Natural killer cell (primary cell): Measurements from ENCODE around the gene DNAH10. TPM values are rescaled to one million over a fixed set of nuclear protein-coding genes. Genes with fewer than 3 reads are reported as not detected.

Experiments used
- ATAC-seq, 3 donors: fragments of 150-1000 bp in 2 of 3; fragments of 200-7000 bp in 1 of 3; cut with Tn5 transposase; 1 replicate in 1 of 3; 2 replicates in 2 of 3; pipeline ENCODE4 v1.10.0; 2021; ENCODE audit warnings: mild to moderate bottlenecking in 2 of 3, moderate library complexity in 2 of 3
- DNase-seq, 2 donors: peaks; one replicate each; pipeline versions ENCODE4 v3.0.0 to v3.0.0-alpha.2; 2013 to 2021; ENCODE audit warnings: mixed read lengths in 1 of 2
- H3K27ac ChIP-seq: one replicate; pipeline ENCODE4 v1.5.1; 2013; ENCODE audit warnings: mild to moderate bottlenecking, low read length
- H3K27me3 ChIP-seq: one replicate; pipeline ENCODE4 v1.6.1; 2013; ENCODE audit warnings: low read length; ENCODE audit not compliant: control insufficient read depth, insufficient read depth
- H3K36me3 ChIP-seq: one replicate; pipeline ENCODE4 v1.6.1; 2013; ENCODE audit warnings: low read length; ENCODE audit not compliant: control insufficient read depth, insufficient read depth
- H3K4me1 ChIP-seq: one replicate; pipeline ENCODE4 v1.6.1; 2013; ENCODE audit warnings: low read length; ENCODE audit not compliant: control insufficient read depth, insufficient read depth
- H3K4me3 ChIP-seq: one replicate; pipeline ENCODE4 v1.5.1; 2013; ENCODE audit warnings: low read length
- H3K9me3 ChIP-seq: one replicate; pipeline ENCODE4 v1.6.1; 2013; ENCODE audit warnings: low read length; ENCODE audit not compliant: control insufficient read depth, insufficient read depth
- H3K27ac Mint-ChIP-seq, 2 donors: one replicate each; pipeline ENCODE4 v1.8.0; 2022; ENCODE audit warnings: mild to moderate bottlenecking in 2 of 2, mixed read lengths in 2 of 2, moderate library complexity in 1 of 2
- H3K27me3 Mint-ChIP-seq, 2 donors: one replicate each; pipeline ENCODE4 v1.8.0; 2022; ENCODE audit warnings: low read depth in 2 of 2, mixed read lengths in 2 of 2
- H3K36me3 Mint-ChIP-seq: one replicate; pipeline ENCODE4 v1.8.0; 2022; ENCODE audit warnings: mixed read lengths
- H3K4me1 Mint-ChIP-seq, 2 donors: one replicate each; pipeline ENCODE4 v1.8.0; 2022; ENCODE audit warnings: mixed read lengths in 2 of 2
- H3K4me3 Mint-ChIP-seq: one replicate; pipeline ENCODE4 v1.8.0; 2022; ENCODE audit warnings: mild to moderate bottlenecking, moderate library complexity, mixed read lengths
- H3K9me3 Mint-ChIP-seq, 2 donors: one replicate each; pipeline ENCODE4 v1.8.0; 2022; ENCODE audit warnings: mixed read lengths in 2 of 2
- WGBS: methylation state at CpG from one replicate; pipeline ENCODE4 v1.1.7; 2013; ENCODE audit warnings: missing lambda C conversion rate; ENCODE audit not compliant: insufficient coverage; 5-methylcytosine and 5-hydroxymethylcytosine counted together
- intact Hi-C: fragments of 100-400 bp; cut with micrococcal nuclease; formaldehyde crosslinking; loops from one replicate; pipeline ENCODE4 v1.14.2; 2022
- total RNA-seq, 4 donors: library from RNA; stranded (reverse); fragments of 120-200 nt in 1 of 4; gene quantifications; one replicate each; pipeline versions ENCODE4 v1.2.3 to v1.2.4, GENCODE V29; 2013 to 2022
- TF ChIP-seq, protein P1 (sequence below): fragments of 200-600 bp; IDR thresholded peaks from one replicate; pipeline ENCODE4 v1.8.0; 2022; ENCODE audit warnings: antibody characterized with exemption

Gene DNAH10
- total RNA-seq, 3 donors from 2014 or later (not counting 1 experiment from before 2014, with no cell fraction given): 0.43 to 1.7 (median 0.94) TPM

DNA sequence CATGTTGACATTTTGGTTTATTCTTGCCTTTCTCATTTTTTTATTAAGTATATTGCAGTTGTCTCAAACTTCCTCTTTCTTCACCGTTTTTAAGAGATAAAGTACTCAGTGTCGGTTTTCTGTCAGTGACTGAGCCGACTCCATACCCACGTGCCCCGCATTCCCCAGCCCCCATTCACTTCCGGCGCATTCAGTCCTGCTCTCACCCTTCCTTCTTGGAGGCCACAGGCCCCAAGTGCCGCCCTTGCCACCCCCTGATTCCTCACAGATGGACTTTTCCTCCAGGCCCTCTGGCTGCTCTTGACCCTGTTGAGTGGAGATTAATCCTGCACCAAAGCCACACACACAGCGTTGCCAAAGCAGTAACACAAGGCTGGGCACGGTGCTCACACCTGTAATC lies 19.1 kb upstream of the DNAH10 start:
- ATAC-seq (peak in 1 of 3 donors; percentile 30), DNase-seq (no peak)
- Mint-ChIP-seq H3K9me3 (no peaks in the 10 kb centered on the region), H3K36me3 (peaks cover 55% of the 10 kb centered on the region), H3K27ac (peak overlapping the region; percentile 89 to 96), H3K27me3 (no peaks in the 10 kb centered on the region), H3K4me3 (peak overlapping the region; percentile 88), H3K4me1 (peaks cover 17 to 19% of the 10 kb centered on the region in 2 donors)
- Histone ChIP-seq H3K4me3 (no peak overlapping the region), H3K9me3 (no peaks in the 10 kb centered on the region), H3K27me3 (no peaks in the 10 kb centered on the region), H3K36me3 (peaks cover 33% of the 10 kb centered on the region), H3K4me1 (peaks cover 21% of the 10 kb centered on the region), H3K27ac (peak overlapping the region; percentile 40)
- intact Hi-C loops: loop anchor here (2.0 kb wide), 1 partner anchor 30 kb away; the partner anchor contains the start of gene ATP6V0A2
- TF ChIP-seq, protein P1, sequence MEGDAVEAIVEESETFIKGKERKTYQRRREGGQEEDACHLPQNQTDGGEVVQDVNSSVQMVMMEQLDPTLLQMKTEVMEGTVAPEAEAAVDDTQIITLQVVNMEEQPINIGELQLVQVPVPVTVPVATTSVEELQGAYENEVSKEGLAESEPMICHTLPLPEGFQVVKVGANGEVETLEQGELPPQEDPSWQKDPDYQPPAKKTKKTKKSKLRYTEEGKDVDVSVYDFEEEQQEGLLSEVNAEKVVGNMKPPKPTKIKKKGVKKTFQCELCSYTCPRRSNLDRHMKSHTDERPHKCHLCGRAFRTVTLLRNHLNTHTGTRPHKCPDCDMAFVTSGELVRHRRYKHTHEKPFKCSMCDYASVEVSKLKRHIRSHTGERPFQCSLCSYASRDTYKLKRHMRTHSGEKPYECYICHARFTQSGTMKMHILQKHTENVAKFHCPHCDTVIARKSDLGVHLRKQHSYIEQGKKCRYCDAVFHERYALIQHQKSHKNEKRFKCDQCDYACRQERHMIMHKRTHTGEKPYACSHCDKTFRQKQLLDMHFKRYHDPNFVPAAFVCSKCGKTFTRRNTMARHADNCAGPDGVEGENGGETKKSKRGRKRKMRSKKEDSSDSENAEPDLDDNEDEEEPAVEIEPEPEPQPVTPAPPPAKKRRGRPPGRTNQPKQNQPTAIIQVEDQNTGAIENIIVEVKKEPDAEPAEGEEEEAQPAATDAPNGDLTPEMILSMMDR: no peak
- 18% methylated on average over 10 of the region's 10 CpGs for WGBS

DNA sequence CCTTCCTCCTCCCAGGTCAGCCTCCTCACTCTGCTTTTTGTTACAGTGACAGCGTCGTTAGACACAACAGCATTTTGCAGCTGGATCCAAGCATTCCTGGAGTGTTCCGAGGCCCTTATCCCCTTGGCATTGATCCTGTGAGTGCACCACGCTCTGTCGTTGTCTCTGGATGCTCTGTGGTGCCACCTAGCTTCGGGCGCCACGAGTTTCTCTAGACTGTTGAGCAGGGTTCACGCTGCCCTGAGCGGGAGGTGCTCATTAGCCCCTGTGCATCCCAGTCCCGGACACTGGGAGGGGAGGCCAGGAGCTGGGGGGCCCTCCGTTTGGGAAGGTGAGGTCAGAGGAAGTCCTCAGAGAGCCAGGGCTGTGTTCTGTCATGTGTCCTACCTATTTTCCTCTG lies 17.3 kb upstream of the DNAH10 start:
- no peak overlapping the region for H3K4me3 Mint-ChIP-seq
- Histone ChIP-seq H3K9me3 (no peaks in the 10 kb centered on the region), H3K4me3 (no peak overlapping the region), H3K36me3 (peaks cover 31% of the 10 kb centered on the region), H3K27ac (no peak overlapping the region), H3K27me3 (no peaks in the 10 kb centered on the region), H3K4me1 (peaks cover 33% of the 10 kb centered on the region)
- no peaks in the 10 kb centered on the region for H3K9me3 Mint-ChIP-seq
- peaks cover 22 to 24% of the 10 kb centered on the region in 2 donors for H3K4me1 Mint-ChIP-seq
- 89% methylated on average over 12 of the region's 12 CpGs for WGBS
- intact Hi-C loops: no loop called here
- TF ChIP-seq, protein P1: no peak
- H3K27me3 Mint-ChIP-seq: no peaks in the 10 kb centered on the region
- peaks cover 41% of the 10 kb centered on the region for H3K36me3 Mint-ChIP-seq
- ATAC-seq: no peak
- no peak for DNase-seq
- H3K27ac Mint-ChIP-seq: no peak overlapping the region

DNA sequence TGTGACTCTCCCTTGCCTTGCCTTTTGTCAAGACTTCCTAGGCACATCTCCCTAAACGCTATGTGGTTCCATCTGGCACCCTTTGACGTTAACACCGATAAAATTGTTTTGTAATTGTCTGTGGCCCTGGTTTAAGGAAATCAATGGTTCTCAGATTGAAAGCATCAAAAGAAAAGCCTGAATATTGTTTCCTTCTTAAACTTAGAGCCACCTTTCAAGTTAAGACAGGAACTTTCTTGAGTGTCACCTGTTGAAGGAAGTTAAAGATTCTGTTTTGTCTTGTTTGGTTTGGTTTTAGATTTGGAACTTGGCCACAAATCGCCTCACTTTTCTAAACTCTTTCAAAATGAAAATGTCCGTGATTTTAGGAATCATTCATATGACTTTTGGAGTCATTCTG lies 14.8 kb upstream of the DNAH10 start:
- 64% methylated on average over 3 of the region's 5 CpGs for WGBS
- H3K36me3 Mint-ChIP-seq: peaks cover 33% of the 10 kb centered on the region
- Histone ChIP-seq H3K36me3 (peaks cover 28% of the 10 kb centered on the region), H3K27me3 (no peaks in the 10 kb centered on the region), H3K4me1 (peaks cover 43% of the 10 kb centered on the region), H3K27ac (no peak overlapping the region), H3K4me3 (no peak overlapping the region), H3K9me3 (no peaks in the 10 kb centered on the region)
- intact Hi-C loops: no loop called here
- H3K27me3 Mint-ChIP-seq: no peaks in the 10 kb centered on the region
- no peak overlapping the region for H3K27ac Mint-ChIP-seq
- H3K9me3 Mint-ChIP-seq: no peaks in the 10 kb centered on the region
- H3K4me3 Mint-ChIP-seq: no peak overlapping the region
- ATAC-seq (no peak), DNase-seq (no peak)
- TF ChIP-seq, protein P1: no peak
- peaks cover 37 to 40% of the 10 kb centered on the region in 2 donors for H3K4me1 Mint-ChIP-seq

DNA sequence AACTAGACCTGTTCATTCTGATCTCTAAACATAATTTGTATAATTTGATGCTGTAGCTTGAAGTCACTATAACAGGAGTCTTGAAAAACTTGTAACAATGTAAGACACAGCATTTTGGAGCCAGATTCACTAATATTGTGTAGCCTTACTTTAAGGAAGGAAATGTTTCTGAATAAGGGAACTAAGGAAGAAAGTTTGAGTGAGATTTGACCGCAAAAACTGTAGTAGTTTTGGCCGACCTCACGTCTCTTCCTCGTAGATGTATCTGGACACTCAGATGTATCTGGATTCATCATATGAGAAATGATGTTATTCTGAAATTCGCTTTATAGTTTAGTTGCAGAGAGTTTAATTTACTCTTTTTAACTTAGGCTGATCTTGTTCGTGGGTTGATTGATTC lies 13.9 kb upstream of the DNAH10 start:
- intact Hi-C loops: no loop called here
- Histone ChIP-seq H3K4me3 (no peak overlapping the region), H3K4me1 (peaks cover 36% of the 10 kb centered on the region), H3K9me3 (no peaks in the 10 kb centered on the region), H3K36me3 (peaks cover 28% of the 10 kb centered on the region), H3K27ac (no peak overlapping the region), H3K27me3 (no peaks in the 10 kb centered on the region)
- no peaks in the 10 kb centered on the region for H3K9me3 Mint-ChIP-seq
- no peaks in the 10 kb centered on the region for H3K27me3 Mint-ChIP-seq
- WGBS: 76% methylated on average over 6 of the region's 6 CpGs
- ATAC-seq: no peak
- TF ChIP-seq, protein P1: no peak
- H3K36me3 Mint-ChIP-seq: peaks cover 33% of the 10 kb centered on the region
- H3K27ac Mint-ChIP-seq: no peak overlapping the region
- DNase-seq: no peak
- peaks cover 30 to 35% of the 10 kb centered on the region in 2 donors for H3K4me1 Mint-ChIP-seq
- no peak overlapping the region for H3K4me3 Mint-ChIP-seq
